Calu3 (cell line): Measurements from ENCODE around the gene ABCC5. TPM values are rescaled to one million over a fixed set of nuclear protein-coding genes. Genes with fewer than 3 reads are reported as not detected.
A peak's percentile ranks its signal among the peaks of the same experiment; 100 is the strongest.

ENCODE experiments used
- BruUV-seq: library from RNA; stranded (reverse); fragments of 400-500 nt; replicated peaks from 2 replicates; lab custom pipeline; 2021; lab: Mats Ljungman, UMichigan
- CTCF ChIA-PET: fragments of 300-600 bp; sonication (Branson Sonifier 250); formaldehyde crosslinking; loops from one replicate; lab custom pipeline; 2022; ENCODE audit warnings: antibody characterized with exemption; lab: Charles Lee
- DNase-seq: peaks from one replicate; pipeline ENCODE4 v3.0.0; 2022
- H3K27ac Mint-ChIP-seq: one replicate; pipeline ENCODE4 v1.8.0; 2022; ENCODE audit warnings: mixed read lengths; ENCODE audit not compliant: unreplicated experiment
- H3K27me3 Mint-ChIP-seq: one replicate; pipeline ENCODE4 v1.8.0; 2022; ENCODE audit warnings: mixed read lengths; ENCODE audit not compliant: unreplicated experiment
- H3K36me3 Mint-ChIP-seq: one replicate; pipeline ENCODE4 v1.8.0; 2022; ENCODE audit warnings: mild to moderate bottlenecking, moderate library complexity, mixed read lengths; ENCODE audit not compliant: insufficient read depth, unreplicated experiment
- H3K4me1 Mint-ChIP-seq: one replicate; pipeline ENCODE4 v1.8.0; 2022; ENCODE audit warnings: mild to moderate bottlenecking, low read depth, mixed read lengths; ENCODE audit not compliant: unreplicated experiment
- H3K4me3 Mint-ChIP-seq: one replicate; pipeline ENCODE4 v1.8.0; 2022; ENCODE audit warnings: mild to moderate bottlenecking, low read depth, moderate library complexity, mixed read lengths; ENCODE audit not compliant: unreplicated experiment
- H3K9me3 Mint-ChIP-seq: one replicate; pipeline ENCODE4 v1.8.0; 2022; ENCODE audit warnings: low read depth, mixed read lengths; ENCODE audit not compliant: unreplicated experiment
- intact Hi-C: fragments of 100-400 bp; cut with micrococcal nuclease; formaldehyde crosslinking; loops from one replicate; pipeline ENCODE4 v1.10.0; 2022; ENCODE audit not compliant: unreplicated experiment
- total RNA-seq: library from RNA; stranded (reverse); gene quantifications from 2 replicates; pipeline ENCODE4 v1.2.3, GENCODE V29; 2022
- TF ChIP-seq, protein P1 (sequence below): fragments of 200-600 bp; IDR thresholded peaks from one replicate; pipeline ENCODE4 v1.8.0; 2022; ENCODE audit warnings: antibody characterized with exemption; ENCODE audit not compliant: unreplicated experiment

ABCC5 gene
- total RNA-seq, 1 experiment from 2014 or later: 39.1 TPM

DNA sequence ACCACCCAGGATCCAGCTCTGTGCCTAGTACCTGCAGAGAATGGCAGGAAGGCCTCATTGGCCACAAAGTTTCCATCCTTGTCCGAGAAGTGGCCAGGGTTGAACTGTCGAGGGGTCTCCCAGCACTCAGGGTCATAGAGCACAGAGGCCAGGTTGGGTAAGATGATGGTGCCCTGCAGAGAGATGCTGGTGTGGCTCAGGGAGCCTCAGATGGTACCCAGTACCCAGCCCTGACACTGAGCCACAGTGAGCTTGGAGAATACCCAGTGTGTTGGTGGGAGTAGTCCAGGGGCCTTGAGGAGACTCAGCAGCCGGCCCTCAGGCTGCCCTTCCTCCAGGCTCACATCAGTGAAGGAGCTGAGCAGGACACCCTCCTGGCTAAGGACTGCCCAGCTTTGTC is 121.5 kb downstream of the ABCC5 start:
- BruUV-seq: no TSS peak
- no peaks in the 10 kb centered on the region for H3K36me3 Mint-ChIP-seq
- CTCF ChIA-PET: interaction anchor here (0.9 to 2.3 kb wide), 10 partner anchors 8 to 346 kb away, joined by 3 to 39 read pairs (median 6); partner anchors contain the start of genes ABCC5, EIF2B5 and PARL
- H3K9me3 Mint-ChIP-seq: peaks cover 7% of the 10 kb centered on the region
- no peak for DNase-seq
- H3K27me3 Mint-ChIP-seq: peaks cover 29% of the 10 kb centered on the region
- TF ChIP-seq, protein P1, sequence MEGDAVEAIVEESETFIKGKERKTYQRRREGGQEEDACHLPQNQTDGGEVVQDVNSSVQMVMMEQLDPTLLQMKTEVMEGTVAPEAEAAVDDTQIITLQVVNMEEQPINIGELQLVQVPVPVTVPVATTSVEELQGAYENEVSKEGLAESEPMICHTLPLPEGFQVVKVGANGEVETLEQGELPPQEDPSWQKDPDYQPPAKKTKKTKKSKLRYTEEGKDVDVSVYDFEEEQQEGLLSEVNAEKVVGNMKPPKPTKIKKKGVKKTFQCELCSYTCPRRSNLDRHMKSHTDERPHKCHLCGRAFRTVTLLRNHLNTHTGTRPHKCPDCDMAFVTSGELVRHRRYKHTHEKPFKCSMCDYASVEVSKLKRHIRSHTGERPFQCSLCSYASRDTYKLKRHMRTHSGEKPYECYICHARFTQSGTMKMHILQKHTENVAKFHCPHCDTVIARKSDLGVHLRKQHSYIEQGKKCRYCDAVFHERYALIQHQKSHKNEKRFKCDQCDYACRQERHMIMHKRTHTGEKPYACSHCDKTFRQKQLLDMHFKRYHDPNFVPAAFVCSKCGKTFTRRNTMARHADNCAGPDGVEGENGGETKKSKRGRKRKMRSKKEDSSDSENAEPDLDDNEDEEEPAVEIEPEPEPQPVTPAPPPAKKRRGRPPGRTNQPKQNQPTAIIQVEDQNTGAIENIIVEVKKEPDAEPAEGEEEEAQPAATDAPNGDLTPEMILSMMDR: no peak
- H3K27ac Mint-ChIP-seq: no peak overlapping the region
- no peak overlapping the region for H3K4me3 Mint-ChIP-seq
- peaks cover 10% of the 10 kb centered on the region for H3K4me1 Mint-ChIP-seq
- intact Hi-C loops: loop anchor here (5.0 kb wide), 1 partner anchor 236 kb away; no protein-coding TSS in a partner anchor

DNA sequence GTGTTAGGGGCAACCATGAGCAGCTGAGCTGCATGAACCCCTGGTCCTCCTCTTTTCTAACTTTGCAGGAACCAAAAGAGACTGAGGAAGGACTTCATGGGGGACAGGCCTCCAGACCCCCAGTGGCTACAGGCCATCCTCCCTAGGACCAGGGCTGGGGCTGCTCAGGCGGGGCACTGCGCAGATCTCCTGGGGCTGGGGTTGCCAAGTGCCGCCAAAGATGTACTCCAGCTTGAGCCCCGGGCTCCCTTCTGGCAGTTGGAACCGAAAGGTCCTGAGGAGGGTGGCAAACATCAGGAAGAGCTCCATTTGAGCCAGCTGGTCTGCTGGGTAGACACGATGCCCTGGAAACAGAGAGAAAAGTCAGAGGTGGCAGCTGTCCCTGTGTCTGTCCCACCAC is 121.9 kb downstream of the ABCC5 start:
- Mint-ChIP-seq H3K4me1 (peaks cover 10% of the 10 kb centered on the region), H3K9me3 (peaks cover 7% of the 10 kb centered on the region), H3K36me3 (no peaks in the 10 kb centered on the region), H3K27me3 (peaks cover 29% of the 10 kb centered on the region), H3K4me3 (no peak overlapping the region), H3K27ac (no peak overlapping the region)
- no peak for DNase-seq
- intact Hi-C loops: loop anchor here (2.0 to 5.0 kb wide), 4 partner anchors 121 to 393 kb away; partner anchors contain the start of gene ABCC5
- TF ChIP-seq, protein P1: no peak
- CTCF ChIA-PET: interaction anchor here (0.6 to 2.3 kb wide), 15 partner anchors 8 to 393 kb away, joined by 3 to 39 read pairs (median 4); partner anchors contain the start of genes ABCC5, EIF2B5 and PARL
- no TSS peak for BruUV-seq

DNA sequence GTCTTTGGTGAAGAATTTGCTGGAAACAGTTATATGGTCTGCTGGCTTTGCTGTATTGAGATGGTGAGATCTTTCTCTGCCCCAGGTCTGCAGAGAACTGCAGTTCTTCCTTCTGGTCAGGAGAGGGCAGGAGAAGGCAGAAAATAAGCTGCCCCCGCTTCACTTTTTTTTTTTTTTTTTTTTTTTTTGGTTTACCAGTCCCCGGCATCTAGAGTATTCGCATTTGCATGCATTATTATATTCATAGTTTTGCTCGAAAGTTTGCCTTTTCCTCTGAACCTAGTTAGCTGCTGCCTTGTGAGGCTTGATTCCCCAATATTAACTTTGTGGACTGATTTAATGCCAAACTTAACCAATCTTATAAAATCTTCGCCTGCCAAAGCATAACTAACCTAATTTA is 122.4 kb downstream of the ABCC5 start:
- intact Hi-C loops: loop anchor here (2.0 to 5.0 kb wide), 4 partner anchors 122 to 394 kb away; partner anchors contain the start of gene ABCC5
- BruUV-seq: no TSS peak
- H3K27ac Mint-ChIP-seq: no peak overlapping the region
- TF ChIP-seq, protein P1: peak; percentile 94
- H3K36me3 Mint-ChIP-seq: no peaks in the 10 kb centered on the region
- peaks cover 30% of the 10 kb centered on the region for H3K27me3 Mint-ChIP-seq
- no peak overlapping the region for H3K4me3 Mint-ChIP-seq
- peak; percentile 51 for DNase-seq
- peaks cover 6% of the 10 kb centered on the region for H3K9me3 Mint-ChIP-seq
- H3K4me1 Mint-ChIP-seq: peaks cover 10% of the 10 kb centered on the region
- CTCF ChIA-PET: interaction anchor here (0.6 to 2.3 kb wide), 14 partner anchors 8 to 394 kb away, joined by 3 to 39 read pairs (median 5); partner anchors contain the start of genes ABCC5, EIF2B5 and PARL

DNA sequence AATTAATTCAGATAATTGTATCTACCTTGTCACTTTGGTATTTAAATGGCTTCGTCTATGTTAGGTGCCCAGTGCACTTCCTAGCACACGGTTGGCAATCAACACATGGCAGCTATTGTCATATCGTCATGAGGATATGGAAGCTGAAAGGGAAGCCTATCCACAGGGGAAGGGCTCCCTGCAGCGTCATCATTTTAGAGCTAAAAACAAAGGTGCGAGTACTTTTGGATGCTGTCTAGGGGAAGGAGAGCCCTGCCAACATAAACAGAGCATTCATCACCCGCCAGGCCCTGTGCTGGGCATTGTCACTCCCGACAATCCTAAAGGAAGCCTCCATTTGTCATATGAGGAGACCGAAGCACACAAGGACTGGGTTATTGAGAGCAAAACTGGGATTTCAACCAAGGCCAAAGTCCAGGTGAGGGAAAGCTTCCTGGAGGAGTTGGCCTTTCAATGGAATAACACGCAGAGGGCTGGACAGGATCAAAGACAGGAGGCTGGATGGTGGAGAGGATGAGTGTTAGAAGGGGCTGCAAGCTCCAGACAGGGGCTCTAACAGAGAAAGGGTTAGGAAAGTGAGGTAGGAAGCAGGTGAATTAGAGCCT is 125.0 kb downstream of the ABCC5 start:
- intact Hi-C loops: no loop called here

More for the DNA sequence above, 125.0 kb downstream of the ABCC5 start:
- Mint-ChIP-seq H3K27me3 (peaks cover 36% of the 10 kb centered on the region), H3K27ac (no peak overlapping the region), H3K36me3 (no peaks in the 10 kb centered on the region), H3K4me1 (peaks cover 10% of the 10 kb centered on the region), H3K4me3 (no peak overlapping the region), H3K9me3 (no peaks in the 10 kb centered on the region)
- TF ChIP-seq, protein P1: no peak
- no TSS peak for BruUV-seq
- DNase-seq: no peak
- CTCF ChIA-PET: interaction anchor here (0.6 to 2.0 kb wide), 5 partner anchors 8 to 349 kb away, joined by 3 to 9 read pairs (median 3); partner anchors contain the start of gene PARL
